Chondrocyte (in vitro differentiated cells): ENCODE data around the gene TINAG. TPM values are rescaled to one million over a fixed set of nuclear protein-coding genes. Genes with fewer than 3 reads are reported as not detected.

Source experiments
- DNase-seq: peaks from one replicate; pipeline ENCODE4 v3.0.0; 2021; ENCODE audit warnings: mixed read lengths, low spot score
- H3K27ac Mint-ChIP-seq: one replicate; pipeline ENCODE4 v1.8.0; 2021; ENCODE audit warnings: mild to moderate bottlenecking, moderate library complexity, mixed read lengths; ENCODE audit not compliant: unreplicated experiment
- H3K27me3 Mint-ChIP-seq: 2 replicates; pipeline ENCODE4 v1.8.0; 2021; ENCODE audit warnings: low read depth, mixed read lengths
- H3K36me3 Mint-ChIP-seq: 2 replicates; pipeline ENCODE4 v1.8.0; 2021; ENCODE audit warnings: low read depth, mixed read lengths
- H3K4me1 Mint-ChIP-seq: 2 replicates; pipeline ENCODE4 v1.8.0; 2021; ENCODE audit warnings: low read depth, mild to moderate bottlenecking, mixed read lengths
- H3K4me3 Mint-ChIP-seq: one replicate; pipeline ENCODE4 v1.8.0; 2021; ENCODE audit warnings: mild to moderate bottlenecking, moderate library complexity, mixed read lengths; ENCODE audit not compliant: unreplicated experiment
- H3K9me3 Mint-ChIP-seq: 2 replicates; pipeline ENCODE4 v1.8.0; 2021; ENCODE audit warnings: low read depth, mixed read lengths
- CTCF ChIP-seq: fragments of 200-600 bp; sonication (generic); IDR thresholded peaks from 2 replicates; pipeline ENCODE4 v1.5.0; 2021; ENCODE audit warnings: antibody characterized with exemption, mild to moderate bottlenecking, moderate library complexity
- total RNA-seq: library from RNA; stranded (reverse); gene quantifications from 3 replicates; pipeline ENCODE4 v1.2.1, GENCODE V29; 2021

The TINAG gene
- total RNA-seq, 1 donor from 2014 or later, result not detected

DNA sequence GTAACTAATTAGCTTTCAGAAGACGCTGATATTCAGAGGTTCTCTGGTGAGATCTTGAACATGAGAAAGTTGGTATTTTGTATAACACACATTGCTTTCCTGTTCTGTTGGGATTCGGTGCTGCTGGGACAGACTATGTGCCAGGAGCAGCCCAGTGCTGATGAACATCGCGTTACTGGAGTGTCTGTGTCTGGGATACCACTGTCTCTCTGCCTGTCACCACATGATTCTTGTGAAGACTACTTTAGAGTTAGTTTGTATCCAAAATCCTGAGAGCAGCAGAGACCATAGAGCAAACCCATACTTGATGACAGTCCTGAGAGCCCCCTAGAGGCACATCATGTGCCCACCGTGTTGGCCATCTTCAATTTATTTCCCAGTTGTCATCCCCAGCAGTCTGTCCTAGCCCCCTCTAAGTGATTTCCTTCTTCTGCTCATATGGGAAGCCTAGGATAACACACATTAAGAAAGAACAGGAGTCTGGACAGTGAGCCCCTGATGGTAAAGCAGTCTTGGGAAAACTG, 41.8 kb upstream of the TINAG start:
- no peaks in the 10 kb centered on the region for H3K36me3 Mint-ChIP-seq
- no peak overlapping the region for H3K4me3 Mint-ChIP-seq
- no peak for DNase-seq
- H3K9me3 Mint-ChIP-seq, result no peaks in the 10 kb centered on the region
- no peak for TF ChIP-seq CTCF
- H3K27me3 Mint-ChIP-seq, result peaks cover 2% of the 10 kb centered on the region
- peaks cover 4% of the 10 kb centered on the region for H3K4me1 Mint-ChIP-seq
- no peak overlapping the region for H3K27ac Mint-ChIP-seq

- no peaks in the 10 kb centered on the region for H3K36me3 Mint-ChIP-seq
- H3K9me3 Mint-ChIP-seq, result no peaks in the 10 kb centered on the region
- H3K27me3 Mint-ChIP-seq, result peaks cover 2% of the 10 kb centered on the region
- no peak overlapping the region for H3K27ac Mint-ChIP-seq
- DNase-seq, result no peak
- peaks cover 4% of the 10 kb centered on the region for H3K4me1 Mint-ChIP-seq
- H3K4me3 Mint-ChIP-seq, result no peak overlapping the region
- TF ChIP-seq CTCF, result peak; percentile 78
Observed at GRCh38 chr6:54267798-54268197, 40.4 kb upstream of the TINAG start.

GRCh38 chr6:54273214-54273820, 34.9 kb upstream of the TINAG start:
- no peaks in the 10 kb centered on the region for H3K27me3 Mint-ChIP-seq
- no peak overlapping the region for H3K4me3 Mint-ChIP-seq
- H3K4me1 Mint-ChIP-seq, result peaks cover 4% of the 10 kb centered on the region
- peaks cover 2% of the 10 kb centered on the region for H3K36me3 Mint-ChIP-seq
- TF ChIP-seq CTCF, result no peak
- DNase-seq, result no peak
- H3K9me3 Mint-ChIP-seq, result no peaks in the 10 kb centered on the region
- H3K27ac Mint-ChIP-seq, result no peak overlapping the region

DNA sequence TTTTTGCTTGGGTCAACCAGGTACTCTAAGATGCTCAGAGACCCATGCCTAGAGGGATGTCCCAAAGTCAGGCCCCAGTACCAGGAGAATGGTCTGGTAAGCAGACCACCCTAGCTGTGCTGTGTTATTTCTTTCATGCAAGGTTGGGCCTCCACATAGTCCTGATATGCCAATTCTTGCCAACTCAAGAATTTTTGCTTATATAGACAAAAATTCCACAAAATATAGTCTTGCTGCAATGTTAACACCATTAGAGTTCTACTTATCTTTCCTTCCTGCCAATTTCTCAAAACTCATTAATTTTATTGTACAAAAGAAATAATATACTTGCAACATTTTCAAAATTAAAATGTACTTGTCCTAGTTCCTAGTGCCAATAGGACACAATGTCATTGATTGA, 33.9 kb upstream of the TINAG start:
- Mint-ChIP-seq H3K27me3 (no peaks in the 10 kb centered on the region), H3K4me1 (peaks cover 4% of the 10 kb centered on the region), H3K9me3 (no peaks in the 10 kb centered on the region), H3K4me3 (no peak overlapping the region), H3K27ac (no peak overlapping the region), H3K36me3 (peaks cover 2% of the 10 kb centered on the region)
- TF ChIP-seq CTCF, result no peak
- no peak for DNase-seq

DNA sequence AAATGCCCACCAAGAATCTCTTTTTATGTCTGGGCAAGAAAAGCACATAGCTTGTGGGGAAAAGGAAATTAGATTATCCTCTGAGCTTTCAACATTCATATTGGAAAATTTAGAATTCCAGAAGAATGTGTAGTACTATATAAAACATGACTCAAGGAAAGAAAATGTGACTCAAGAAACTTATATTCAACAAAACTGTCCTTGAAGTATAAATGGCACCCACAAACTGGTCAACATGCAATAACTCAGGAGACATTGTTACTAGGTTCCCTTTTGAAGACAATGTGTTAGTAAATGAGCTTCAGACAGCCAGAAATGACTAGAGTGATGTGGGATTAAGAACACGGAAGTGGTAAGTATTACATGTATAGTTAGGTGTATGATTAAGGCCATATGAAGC, 26.1 kb upstream of the TINAG start:
- TF ChIP-seq CTCF, result no peak
- H3K9me3 Mint-ChIP-seq, result peaks cover 6% of the 10 kb centered on the region
- H3K4me1 Mint-ChIP-seq, result peaks cover 22% of the 10 kb centered on the region
- H3K36me3 Mint-ChIP-seq, result peaks cover 2% of the 10 kb centered on the region
- no peaks in the 10 kb centered on the region for H3K27me3 Mint-ChIP-seq
- H3K27ac Mint-ChIP-seq, result peak overlapping the region; percentile 14
- H3K4me3 Mint-ChIP-seq, result no peak overlapping the region
- no peak for DNase-seq
